ENCODE data around the gene GTF2IRD1. TPM values are rescaled to one million over a fixed set of nuclear protein-coding genes. Genes with fewer than 3 reads are reported as not detected.

GTF2IRD1 gene
- total RNA-seq, 1 experiment from 2014 or later, result 73.6 TPM

DNA sequence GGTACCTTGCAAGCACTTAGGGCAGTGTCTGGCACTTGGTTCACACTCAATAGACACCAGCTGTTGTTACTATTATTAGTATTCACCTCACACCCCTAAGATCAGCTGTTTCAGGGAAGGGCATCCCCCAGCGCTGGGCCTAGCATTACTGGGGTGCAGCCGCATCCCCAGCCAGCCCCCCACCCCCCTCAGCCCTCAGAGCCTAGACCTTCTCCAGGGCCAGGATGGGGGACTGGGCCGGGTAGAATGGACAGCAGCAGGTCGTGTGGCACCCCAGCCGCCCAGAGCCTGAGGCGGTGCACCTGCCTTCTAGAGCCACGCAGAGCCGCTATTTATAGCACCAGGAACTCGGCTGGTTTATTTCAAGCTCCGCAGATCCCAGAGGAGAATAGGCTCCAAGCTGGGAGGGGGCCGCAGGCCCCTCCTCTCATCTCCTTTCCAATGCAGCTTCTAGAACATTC is 60.5 kb downstream of the GTF2IRD1 start:
- ChIA-PET CTCF (no interaction called here), POLR2A (ENCODE audit: low non-redundant PET) (no interaction called here)
- no peak for TF ChIP-seq EZH2 (IDR thresholded peaks at IDR 0.05; ENCODE audit: borderline replicate concordance, low read depth, low read length, poor library complexity, severe bottlenecking)
- TF ChIP-seq CTCF (conservative IDR thresholded peaks at IDR 0.05; ENCODE audit: low read depth, low read length), result no peak
- no peak overlapping the region for H3K27ac ChIP-seq (ENCODE audit: low read depth, low read length, poor library complexity, severe bottlenecking)
- H3K36me3 ChIP-seq (ENCODE audit: insufficient read depth, low read length, poor library complexity, severe bottlenecking), result peaks cover 48% of the 10 kb centered on the region
- intact Hi-C loops (cut with micrococcal nuclease; ENCODE audit: unreplicated experiment), result no loop called here
- H3K9me3 ChIP-seq (ENCODE audit: low read depth, low read length, poor library complexity, severe bottlenecking), result no peaks in the 10 kb centered on the region
- H3K27me3 ChIP-seq (replicated peaks; ENCODE audit: insufficient read depth, low read depth, low read length, poor library complexity), result no peaks in the 10 kb centered on the region
- no peak overlapping the region for H3K4me3 ChIP-seq (ENCODE audit: low read depth, low read length, poor library complexity, severe bottlenecking)
- no TSS peak for BruUV-seq (replicated peaks)
- DNase-seq (ENCODE audit: low spot score), result no peak
- no peaks in the 10 kb centered on the region for H3K4me1 ChIP-seq (ENCODE audit: insufficient read depth, low read length, poor library complexity, severe bottlenecking)

- H3K27ac ChIP-seq (ENCODE audit: low read depth, low read length, poor library complexity, severe bottlenecking), result no peak overlapping the region
- CTCF ChIA-PET, result no interaction called here
- H3K36me3 ChIP-seq (ENCODE audit: insufficient read depth, low read length, poor library complexity, severe bottlenecking), result peaks cover 60% of the 10 kb centered on the region
- POLR2A ChIA-PET (ENCODE audit: low non-redundant PET), result no interaction called here
- H3K9me3 ChIP-seq (ENCODE audit: low read depth, low read length, poor library complexity, severe bottlenecking), result no peaks in the 10 kb centered on the region
- no peaks in the 10 kb centered on the region for H3K27me3 ChIP-seq (replicated peaks; ENCODE audit: insufficient read depth, low read depth, low read length, poor library complexity)
- H3K4me3 ChIP-seq (ENCODE audit: low read depth, low read length, poor library complexity, severe bottlenecking), result no peak overlapping the region
- TF ChIP-seq EZH2 (IDR thresholded peaks at IDR 0.05; ENCODE audit: borderline replicate concordance, low read depth, low read length, poor library complexity, severe bottlenecking), result no peak
- no peak for TF ChIP-seq CTCF (conservative IDR thresholded peaks at IDR 0.05; ENCODE audit: low read depth, low read length)
- intact Hi-C loops (cut with micrococcal nuclease; ENCODE audit: unreplicated experiment), result no loop called here
- BruUV-seq (replicated peaks), result no TSS peak
- H3K4me1 ChIP-seq (ENCODE audit: insufficient read depth, low read length, poor library complexity, severe bottlenecking), result no peaks in the 10 kb centered on the region
- DNase-seq (ENCODE audit: low spot score), result no peak
Observed at GRCh38 chr7:74515276-74515675, 61.6 kb downstream of the GTF2IRD1 start.

- peaks cover 64% of the 10 kb centered on the region for H3K36me3 ChIP-seq (ENCODE audit: insufficient read depth, low read length, poor library complexity, severe bottlenecking)
- POLR2A ChIA-PET (ENCODE audit: low non-redundant PET), result no interaction called here
Observed at GRCh38 chr7:74516214-74516613, 62.5 kb downstream of the GTF2IRD1 start.

More at GRCh38 chr7:74516214-74516613, 62.5 kb downstream of the GTF2IRD1 start:
- Histone ChIP-seq H3K27me3 (replicated peaks; ENCODE audit: insufficient read depth, low read depth, low read length, poor library complexity) (no peaks in the 10 kb centered on the region), H3K4me1 (ENCODE audit: insufficient read depth, low read length, poor library complexity, severe bottlenecking) (no peaks in the 10 kb centered on the region), H3K4me3 (ENCODE audit: low read depth, low read length, poor library complexity, severe bottlenecking) (no peak overlapping the region), H3K9me3 (ENCODE audit: low read depth, low read length, poor library complexity, severe bottlenecking) (no peaks in the 10 kb centered on the region), H3K27ac (ENCODE audit: low read depth, low read length, poor library complexity, severe bottlenecking) (no peak overlapping the region)
- BruUV-seq (replicated peaks), result no TSS peak
- CTCF ChIA-PET, result no interaction called here
- intact Hi-C loops (cut with micrococcal nuclease; ENCODE audit: unreplicated experiment), result no loop called here
- TF ChIP-seq EZH2 (IDR thresholded peaks at IDR 0.05; ENCODE audit: borderline replicate concordance, low read depth, low read length, poor library complexity, severe bottlenecking), result no peak
- no peak for TF ChIP-seq CTCF (conservative IDR thresholded peaks at IDR 0.05; ENCODE audit: low read depth, low read length)
- DNase-seq (ENCODE audit: low spot score), result no peak

All from A673 (cell line).